Breast epithelium (tissue), 4 donors: ENCODE measurements around the gene PTPRG. TPM values are rescaled to one million over a fixed set of nuclear protein-coding genes. Genes with fewer than 3 reads are reported as not detected.

Experiments used
- DNase-seq, 2 donors: peaks; one replicate each; pipeline ENCODE4 v3.0.0-alpha.2; 2019; ENCODE audit warnings: low spot score in 2 of 2
- H3K27ac ChIP-seq, 2 donors: fragments of 200-600 bp; sonication (generic) in 1 of 2; one replicate each; pipeline ENCODE4 v1.5.1; 2016 to 2019; ENCODE audit warnings: mild to moderate bottlenecking in 1 of 2
- H3K27me3 ChIP-seq, 2 donors: fragments of 200-600 bp; sonication (generic) in 1 of 2; one replicate each; pipeline versions ENCODE4 v1.5.1 to v1.6.0; 2017 to 2019; ENCODE audit warnings: control low read depth in 1 of 2, mild to moderate bottlenecking in 1 of 2
- H3K36me3 ChIP-seq: fragments of 200-600 bp; one replicate; pipeline ENCODE4 v1.5.1; 2019
- H3K4me1 ChIP-seq, 2 donors: fragments of 200-600 bp; sonication (generic); one replicate each; pipeline ENCODE4 v1.5.1; 2016 to 2019; ENCODE audit warnings: control low read depth in 1 of 2
- H3K4me3 ChIP-seq, 3 donors: fragments of 200-600 bp; sonication (generic); 1 replicate in 2 of 3; 2 replicates in 1 of 3; pipeline ENCODE4 v1.5.1; 2016 to 2019; ENCODE audit warnings: mild to moderate bottlenecking in 3 of 3, moderate library complexity in 2 of 3
- H3K9me3 ChIP-seq, 2 donors: fragments of 200-600 bp; sonication (generic) in 1 of 2; one replicate each; pipeline ENCODE4 v1.5.1; 2016 to 2019; ENCODE audit warnings: control low read depth in 1 of 2
- POLR2A ChIP-seq: fragments of 450-650 bp; IDR thresholded peaks from one replicate; pipeline ENCODE4 v1.6.1; 2016; ENCODE audit warnings: antibody characterized with exemption, mild to moderate bottlenecking, moderate library complexity
- POLR2AphosphoS5 ChIP-seq, 3 donors: sonication (generic); formaldehyde crosslinking; IDR thresholded peaks; one replicate each; pipeline ENCODE4 v1.6.1; 2017; ENCODE audit warnings: antibody characterized with exemption in 3 of 3
- intact Hi-C: fragments of 100-400 bp; cut with DNase I; formaldehyde crosslinking; loops from one replicate; pipeline ENCODE4 v1.15.1; 2023; ENCODE audit warnings: low total_unique reads
- total RNA-seq, 3 donors: library from RNA; depleted of rRNA; stranded (reverse); fragments of >200 nt; gene quantifications; one replicate each; pipeline ENCODE4 v1.1.0, GENCODE V29; 2016
- TF ChIP-seq, protein P1 (sequence below), 3 donors: fragments of 450-650 bp; IDR thresholded peaks; one replicate each; pipeline ENCODE4 v1.5.1; 2016 to 2017; ENCODE audit warnings: antibody characterized with exemption in 3 of 3, mild to moderate bottlenecking in 3 of 3, moderate library complexity in 3 of 3

Gene PTPRG
- total RNA-seq, 3 donors from 2014 or later = 42.3 to 179 (median 61.6) TPM

DNA sequence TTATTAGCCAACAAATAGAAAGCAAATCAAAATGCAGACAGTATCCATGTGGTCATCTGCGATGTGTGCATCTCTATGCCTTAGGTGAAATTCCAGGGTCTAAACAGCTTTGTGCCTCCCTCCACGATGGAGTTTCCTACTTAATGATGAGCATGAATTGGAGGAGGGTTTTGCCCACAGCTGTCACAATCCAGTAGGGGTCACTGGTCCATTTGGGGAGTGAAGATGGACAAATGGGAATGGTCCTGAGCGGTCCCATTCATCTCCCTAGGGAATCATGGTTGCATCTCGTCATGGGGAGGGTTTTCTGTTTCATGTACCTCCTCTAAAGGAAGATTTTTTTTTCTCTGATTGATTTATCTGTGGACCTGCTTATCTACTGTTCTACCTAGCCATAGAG, 358.0 kb downstream of the PTPRG start:
- intact Hi-C loops = no loop called here
- no peak for DNase-seq
- Histone ChIP-seq H3K27me3 (no peaks in the 10 kb centered on the region), H3K36me3 (no peaks in the 10 kb centered on the region), H3K9me3 (no peaks in the 10 kb centered on the region), H3K27ac (no peak overlapping the region), H3K4me1 (no peaks in the 10 kb centered on the region), H3K4me3 (no peak overlapping the region)
- TF ChIP-seq, protein P1, sequence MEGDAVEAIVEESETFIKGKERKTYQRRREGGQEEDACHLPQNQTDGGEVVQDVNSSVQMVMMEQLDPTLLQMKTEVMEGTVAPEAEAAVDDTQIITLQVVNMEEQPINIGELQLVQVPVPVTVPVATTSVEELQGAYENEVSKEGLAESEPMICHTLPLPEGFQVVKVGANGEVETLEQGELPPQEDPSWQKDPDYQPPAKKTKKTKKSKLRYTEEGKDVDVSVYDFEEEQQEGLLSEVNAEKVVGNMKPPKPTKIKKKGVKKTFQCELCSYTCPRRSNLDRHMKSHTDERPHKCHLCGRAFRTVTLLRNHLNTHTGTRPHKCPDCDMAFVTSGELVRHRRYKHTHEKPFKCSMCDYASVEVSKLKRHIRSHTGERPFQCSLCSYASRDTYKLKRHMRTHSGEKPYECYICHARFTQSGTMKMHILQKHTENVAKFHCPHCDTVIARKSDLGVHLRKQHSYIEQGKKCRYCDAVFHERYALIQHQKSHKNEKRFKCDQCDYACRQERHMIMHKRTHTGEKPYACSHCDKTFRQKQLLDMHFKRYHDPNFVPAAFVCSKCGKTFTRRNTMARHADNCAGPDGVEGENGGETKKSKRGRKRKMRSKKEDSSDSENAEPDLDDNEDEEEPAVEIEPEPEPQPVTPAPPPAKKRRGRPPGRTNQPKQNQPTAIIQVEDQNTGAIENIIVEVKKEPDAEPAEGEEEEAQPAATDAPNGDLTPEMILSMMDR (IDR thresholded peaks at IDR 0.05) = no peak
- TF ChIP-seq POLR2A = no peak
- TF ChIP-seq POLR2AphosphoS5 (IDR thresholded peaks at IDR 0.05) = no peak

DNA sequence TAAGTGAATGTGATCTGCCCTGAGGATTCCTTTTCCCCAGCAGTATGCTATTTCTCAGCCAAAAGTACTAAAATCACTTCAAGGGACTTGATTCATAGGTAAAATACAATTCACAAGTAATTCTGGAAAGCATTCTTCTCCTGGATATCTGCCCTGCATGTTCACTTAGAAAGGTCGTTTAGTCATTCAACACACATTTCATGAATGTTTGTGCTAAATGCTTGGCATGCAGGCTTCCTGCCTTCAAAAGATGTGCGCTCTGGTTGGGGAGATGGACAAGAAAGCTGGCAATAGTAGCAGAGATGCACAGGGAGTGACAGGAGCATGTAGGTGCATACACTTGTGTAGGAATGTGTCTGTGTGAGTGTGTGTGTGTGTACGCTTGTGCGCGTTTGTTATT, 360.7 kb downstream of the PTPRG start:
- H3K27ac ChIP-seq = no peak overlapping the region
- no peak for DNase-seq
- no peaks in the 10 kb centered on the region for H3K27me3 ChIP-seq
- no peak overlapping the region for H3K4me3 ChIP-seq
- intact Hi-C loops = no loop called here
- H3K36me3 ChIP-seq = no peaks in the 10 kb centered on the region
- TF ChIP-seq, protein P1 (IDR thresholded peaks at IDR 0.05) = no peak
- no peak for TF ChIP-seq POLR2A
- TF ChIP-seq POLR2AphosphoS5 (IDR thresholded peaks at IDR 0.05) = no peak
- peaks cover 0 to 3% of the 10 kb centered on the region in 2 donors for H3K4me1 ChIP-seq
- no peaks in the 10 kb centered on the region for H3K9me3 ChIP-seq

DNA sequence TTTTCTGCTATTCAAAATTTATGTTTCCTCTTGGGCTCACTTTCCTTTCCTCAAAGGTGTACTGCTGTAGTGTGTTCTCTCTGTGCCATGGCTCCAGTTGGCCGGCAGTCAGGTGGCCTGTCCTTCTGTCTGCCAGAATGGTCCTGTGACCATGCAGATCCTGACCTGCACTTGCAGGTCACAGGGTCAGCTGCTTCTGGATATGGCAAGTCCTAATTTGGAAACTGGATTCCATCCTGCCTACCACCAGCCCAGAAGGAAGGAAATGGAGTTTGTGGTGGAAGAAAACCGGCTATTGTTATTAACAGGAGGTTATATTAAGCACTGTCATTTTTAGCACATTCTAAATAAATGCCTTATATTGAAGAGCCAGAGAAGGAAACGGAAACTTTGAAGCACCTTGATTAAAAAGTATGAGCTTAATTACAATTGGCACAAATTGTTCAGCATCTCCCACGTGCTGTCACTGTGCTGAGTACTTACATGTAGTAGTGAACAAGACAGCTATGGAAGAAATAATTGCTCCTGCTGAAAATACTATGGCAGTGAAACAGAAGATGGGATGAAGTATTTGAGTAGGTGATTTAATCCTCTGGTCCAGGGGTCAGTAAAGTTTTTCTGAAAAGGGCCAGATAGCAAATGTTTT, 362.8 kb downstream of the PTPRG start:
- peak overlapping the region in 1 of 2 donors; percentile 48 for H3K27ac ChIP-seq
- intact Hi-C loops = no loop called here
- peaks cover 0 to 3% of the 10 kb centered on the region in 2 donors for H3K4me1 ChIP-seq
- no peak for TF ChIP-seq POLR2A
- TF ChIP-seq POLR2AphosphoS5 (IDR thresholded peaks at IDR 0.05) = peak in 1 of 3 donors; percentile 23
- peak in 1 of 2 donors; percentile 27 for DNase-seq
- H3K9me3 ChIP-seq = no peaks in the 10 kb centered on the region
- no peaks in the 10 kb centered on the region for H3K27me3 ChIP-seq
- H3K4me3 ChIP-seq = no peak overlapping the region
- no peaks in the 10 kb centered on the region for H3K36me3 ChIP-seq

DNA sequence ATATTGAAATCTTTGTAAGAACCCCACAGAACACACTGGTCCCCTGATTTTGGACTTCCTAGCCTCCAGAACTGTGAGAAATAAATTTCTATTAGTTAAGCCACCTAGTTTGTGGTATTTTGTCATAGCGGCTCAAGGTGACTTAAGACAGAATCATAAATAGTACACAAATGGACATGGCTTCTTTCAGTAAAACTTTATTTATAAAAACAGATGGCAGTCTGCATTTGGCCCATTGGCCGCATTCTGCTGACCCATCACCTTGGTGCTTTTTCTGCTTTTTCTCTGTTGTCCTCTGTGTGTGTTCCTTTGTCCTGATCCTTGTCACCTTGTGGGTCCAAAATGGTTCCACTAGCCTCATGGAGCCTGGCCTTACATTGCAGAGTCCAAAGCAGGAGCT, 363.6 kb downstream of the PTPRG start:
- Histone ChIP-seq H3K9me3 (no peaks in the 10 kb centered on the region), H3K4me1 (peaks cover 0 to 3% of the 10 kb centered on the region in 2 donors), H3K27me3 (no peaks in the 10 kb centered on the region), H3K4me3 (no peak overlapping the region), H3K27ac (no peak overlapping the region), H3K36me3 (no peaks in the 10 kb centered on the region)
- intact Hi-C loops = no loop called here
- DNase-seq = no peak
- TF ChIP-seq POLR2A = no peak
- TF ChIP-seq POLR2AphosphoS5 (IDR thresholded peaks at IDR 0.05) = no peak
- TF ChIP-seq, protein P1 (IDR thresholded peaks at IDR 0.05) = no peak

DNA sequence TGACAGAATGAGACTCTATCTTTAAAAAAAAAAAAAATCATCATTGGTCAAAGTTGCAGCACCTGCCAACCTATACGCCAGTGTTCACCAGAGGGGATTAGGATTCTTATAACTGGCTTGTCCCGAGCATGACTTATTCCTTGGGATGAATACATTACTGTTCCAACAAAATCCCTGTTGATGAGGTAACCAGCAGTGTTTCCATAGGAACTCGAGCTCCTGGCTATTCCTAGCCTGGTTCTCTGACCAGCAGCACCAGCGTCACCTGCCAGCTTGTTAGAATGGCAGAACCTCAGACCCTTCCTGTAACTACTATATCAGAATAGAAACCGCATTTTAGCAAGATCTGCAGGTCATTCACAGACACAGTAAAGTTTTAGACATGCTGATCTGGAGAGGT, 364.4 kb downstream of the PTPRG start:
- H3K4me1 ChIP-seq = peaks cover 0 to 3% of the 10 kb centered on the region in 2 donors
- intact Hi-C loops = no loop called here
- TF ChIP-seq POLR2A (no peak), POLR2AphosphoS5 (IDR thresholded peaks at IDR 0.05) (no peak)
- TF ChIP-seq, protein P1 (IDR thresholded peaks at IDR 0.05) = no peak
- no peak for DNase-seq
- no peaks in the 10 kb centered on the region for H3K36me3 ChIP-seq
- H3K27ac ChIP-seq = peak overlapping the region in 1 of 2 donors; percentile 38
- no peaks in the 10 kb centered on the region for H3K27me3 ChIP-seq
- H3K9me3 ChIP-seq = no peaks in the 10 kb centered on the region
- H3K4me3 ChIP-seq = no peak overlapping the region
